ENCODE measurements around the gene DDIT4. TPM values are rescaled to one million over a fixed set of nuclear protein-coding genes. Genes with fewer than 3 reads are reported as not detected.
A peak's percentile ranks its signal among the peaks of the same experiment; 100 is the strongest.

Gene DDIT4
- total and polyA plus RNA-seq, 9 of the 15 experiments (the other 6 are each of a cell fraction or from before 2014, with no cell fraction given), result 8.2 to 675 (median 159) TPM

GRCh38 chr10:72308320-72308987, 34.7 kb downstream of the DDIT4 start (continued):
- TF ChIP-seq SMARCB1 (IDR thresholded peaks at IDR 0.05; ENCODE audit: insufficient read length, low read depth) (peak; percentile 83), ZNF217 (CRISPR knock-in tag; IDR thresholded peaks at IDR 0.05) (no peak), PRPF4 (IDR thresholded peaks at IDR 0.05; ENCODE audit: insufficient read depth, low read depth, low read length, poor library complexity, severe bottlenecking) (no peak), NFIC (IDR thresholded peaks at IDR 0.05) (peak; percentile 99), ZNF175 (CRISPR knock-in tag; IDR thresholded peaks at IDR 0.05; ENCODE audit: low read depth) (peak; percentile 92), BRD9 (IDR thresholded peaks at IDR 0.05; ENCODE audit: low read depth, partially characterized antibody) (peak; percentile 92), CHD1 (IDR thresholded peaks at IDR 0.05; ENCODE audit: low read length) (no peak), RBM17 (IDR thresholded peaks at IDR 0.05; ENCODE audit: borderline replicate concordance, low read depth, low read length) (no peak), PHF20 (IDR thresholded peaks at IDR 0.05; ENCODE audit: partially characterized antibody) (no peak), TFAP4 (CRISPR knock-in tag; IDR thresholded peaks at IDR 0.05; ENCODE audit: borderline replicate concordance) (peak; percentile 74; the same call in 1 of the 2 replicates), SRF (CRISPR knock-in tag; IDR thresholded peaks at IDR 0.05) (0 out of 4 replicates have a peak, but pooled peaks of 1 of the 2 experiments have one; percentile 12), TCF3 (CRISPR knock-in tag; IDR thresholded peaks at IDR 0.05) (peak; percentile 66), NCOA6 (IDR thresholded peaks at IDR 0.05) (no peak), NCOA1 (IDR thresholded peaks at IDR 0.05; ENCODE audit: low read depth) (peak; percentile 80), ZNF586 (CRISPR knock-in tag; conservative IDR thresholded peaks at IDR 0.05) (no peak), HINFP (tag; conservative IDR thresholded peaks at IDR 0.05; ENCODE audit: low read depth) (peak; percentile 32; the same call in 1 of the 2 replicates), NUFIP1 (IDR thresholded peaks at IDR 0.05; ENCODE audit: partially characterized antibody) (no peak), ZNF444 (CRISPR knock-in tag; IDR thresholded peaks at IDR 0.05) (no peak), HDAC6 (IDR thresholded peaks at IDR 0.05; ENCODE audit: low read depth, low read length) (no peak), ZNF668 (CRISPR knock-in tag; IDR thresholded peaks at IDR 0.05) (peak; percentile 72; the same call in 1 of the 2 replicates), POLR2G (IDR thresholded peaks at IDR 0.05; ENCODE audit: low read depth, low read length) (no peak)
- TF ChIP-seq, protein P1, sequence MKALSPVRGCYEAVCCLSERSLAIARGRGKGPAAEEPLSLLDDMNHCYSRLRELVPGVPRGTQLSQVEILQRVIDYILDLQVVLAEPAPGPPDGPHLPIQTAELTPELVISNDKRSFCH (CRISPR knock-in tag; IDR thresholded peaks at IDR 0.05), result no peak
- TF ChIP-seq, protein P1 (tag; IDR thresholded peaks at IDR 0.05), result peak; percentile 92
- TF ChIP-seq, protein P2, sequence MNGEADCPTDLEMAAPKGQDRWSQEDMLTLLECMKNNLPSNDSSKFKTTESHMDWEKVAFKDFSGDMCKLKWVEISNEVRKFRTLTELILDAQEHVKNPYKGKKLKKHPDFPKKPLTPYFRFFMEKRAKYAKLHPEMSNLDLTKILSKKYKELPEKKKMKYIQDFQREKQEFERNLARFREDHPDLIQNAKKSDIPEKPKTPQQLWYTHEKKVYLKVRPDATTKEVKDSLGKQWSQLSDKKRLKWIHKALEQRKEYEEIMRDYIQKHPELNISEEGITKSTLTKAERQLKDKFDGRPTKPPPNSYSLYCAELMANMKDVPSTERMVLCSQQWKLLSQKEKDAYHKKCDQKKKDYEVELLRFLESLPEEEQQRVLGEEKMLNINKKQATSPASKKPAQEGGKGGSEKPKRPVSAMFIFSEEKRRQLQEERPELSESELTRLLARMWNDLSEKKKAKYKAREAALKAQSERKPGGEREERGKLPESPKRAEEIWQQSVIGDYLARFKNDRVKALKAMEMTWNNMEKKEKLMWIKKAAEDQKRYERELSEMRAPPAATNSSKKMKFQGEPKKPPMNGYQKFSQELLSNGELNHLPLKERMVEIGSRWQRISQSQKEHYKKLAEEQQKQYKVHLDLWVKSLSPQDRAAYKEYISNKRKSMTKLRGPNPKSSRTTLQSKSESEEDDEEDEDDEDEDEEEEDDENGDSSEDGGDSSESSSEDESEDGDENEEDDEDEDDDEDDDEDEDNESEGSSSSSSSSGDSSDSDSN (IDR thresholded peaks at IDR 0.05; ENCODE audit: borderline replicate concordance in 1 of 2, low read depth in 2 of 2, low read length in 2 of 2), result 0 out of 4 replicates have a peak, but pooled peaks of 1 of the 2 experiments have one; percentile 78
